ENCODE data around the gene UBXN11.
"Not testable (repeated sequence)": the region's sequence is repeated elsewhere in the genome, so short reads cannot be mapped to it uniquely, and the experiment has no call there.

The UBXN11 gene

DNA sequence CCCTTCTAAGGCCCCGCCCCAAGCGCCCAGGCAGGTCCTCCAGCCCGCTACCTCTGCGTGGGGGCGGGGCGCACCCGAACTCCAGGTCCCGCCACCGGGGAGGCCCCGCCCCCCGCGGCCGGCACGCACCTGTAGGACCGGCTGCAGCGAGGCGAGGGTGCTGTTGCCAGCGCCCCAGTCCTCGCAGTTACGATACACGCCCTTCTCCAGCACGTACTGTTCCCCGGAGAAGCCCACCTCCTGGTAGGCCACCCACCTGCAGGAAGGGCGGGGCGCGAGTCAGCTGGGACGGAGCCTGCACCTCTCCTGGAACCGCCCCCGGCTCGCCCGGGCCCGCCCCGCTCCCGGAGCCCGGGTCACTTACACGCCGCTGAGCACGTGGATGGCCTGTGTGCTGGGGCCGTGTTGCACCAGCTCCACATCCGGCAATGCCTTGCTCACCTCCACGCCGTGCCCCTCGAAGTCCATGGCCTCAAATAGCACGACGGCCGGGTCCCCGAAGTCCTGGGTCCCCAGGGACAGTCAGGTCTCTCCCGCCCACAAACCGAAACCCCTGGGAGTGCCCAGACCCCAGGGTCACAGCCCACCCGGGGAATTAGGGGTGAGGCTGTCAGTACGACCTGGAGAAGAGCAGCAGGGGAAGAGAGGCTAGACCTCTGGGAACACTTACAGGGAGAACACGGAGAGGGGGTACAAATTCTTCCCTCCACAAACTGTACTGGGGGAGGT is 30.2 kb upstream of the UBXN11 start:
- Histone ChIP-seq H3F3A (ENCODE audit: low read depth) (no peaks in the 10 kb centered on the region), H2AFZ (ENCODE audit: low read length) (no peak overlapping the region), H3K9ac (ENCODE audit: low read depth, low read length, poor library complexity, severe bottlenecking) (no peak overlapping the region), H3K79me2 (ENCODE audit: insufficient read depth, low read length) (no peaks in the 10 kb centered on the region), H3K4me2 (ENCODE audit: low read depth, low read length, poor library complexity, severe bottlenecking) (peak overlapping the region; percentile 62), H4K20me1 (ENCODE audit: insufficient read depth, low read length, poor library complexity, severe bottlenecking) (no peaks in the 10 kb centered on the region), H3K27me3 (ENCODE audit: insufficient read depth, low read length, poor library complexity, severe bottlenecking) (no peaks in the 10 kb centered on the region), H3K9me3 (ENCODE audit: insufficient read depth, low read depth, low read length) (no peaks in the 10 kb centered on the region), H3K9me2 (replicated peaks; ENCODE audit: low read depth, low read length) (no peaks in the 10 kb centered on the region), H3K4me3 (ENCODE audit: low read length, poor library complexity, severe bottlenecking) (peak overlapping the region; percentile 74), H3K4me1 (ENCODE audit: insufficient read depth, low read length, poor library complexity, severe bottlenecking) (peaks cover 19% of the 10 kb centered on the region), H3K36me3 (ENCODE audit: insufficient read depth, low read length) (no peaks in the 10 kb centered on the region)
- TF ChIP-seq EZH2phosphoT487 (IDR thresholded peaks at IDR 0.05; ENCODE audit: borderline replicate concordance) (no peak), CTCF (conservative IDR thresholded peaks at IDR 0.05; ENCODE audit: low read length) (no peak)

DNA sequence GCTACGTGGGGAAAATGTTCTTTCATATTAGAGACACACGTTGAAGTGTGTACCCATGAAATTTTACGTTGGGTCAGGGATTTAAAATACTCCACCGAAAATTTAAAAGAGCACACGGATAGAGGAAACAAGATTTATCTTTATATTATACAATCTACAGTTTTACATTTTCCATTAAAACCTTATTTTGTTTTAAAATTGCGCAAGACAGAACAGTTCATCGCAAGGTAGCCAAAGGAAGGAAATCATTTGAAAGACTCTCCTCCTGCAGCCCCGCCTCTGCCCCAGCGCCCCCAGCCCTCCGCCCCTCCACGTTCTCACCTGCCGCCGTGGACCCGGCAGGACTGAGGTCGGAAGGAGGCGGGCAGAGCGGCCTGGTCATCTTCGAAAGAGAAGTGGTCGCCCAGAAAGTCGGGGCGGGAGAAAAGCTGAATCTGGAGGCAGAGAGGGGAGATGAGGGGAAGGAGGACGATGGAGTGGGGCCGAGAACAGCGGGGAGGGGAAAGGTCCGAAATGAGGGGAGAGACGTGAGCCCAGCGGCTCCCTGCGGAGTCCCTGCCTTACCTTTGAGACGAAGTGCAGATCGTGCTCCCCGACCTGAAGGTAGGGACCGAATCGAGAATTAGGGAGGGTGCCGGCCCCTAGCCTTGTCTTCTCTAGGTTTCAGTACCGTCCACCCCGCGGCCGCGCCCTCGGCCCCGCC is 29.5 kb upstream of the UBXN11 start:
- peaks cover 19% of the 10 kb centered on the region for H3K4me1 ChIP-seq (ENCODE audit: insufficient read depth, low read length, poor library complexity, severe bottlenecking)
- H3F3A ChIP-seq (ENCODE audit: low read depth), result no peaks in the 10 kb centered on the region
- H3K9me2 ChIP-seq (replicated peaks; ENCODE audit: low read depth, low read length), result no peaks in the 10 kb centered on the region
- H4K20me1 ChIP-seq (ENCODE audit: insufficient read depth, low read length, poor library complexity, severe bottlenecking), result no peaks in the 10 kb centered on the region
- H2AFZ ChIP-seq (ENCODE audit: low read length), result peak overlapping the region; percentile 71
- peak overlapping the region; percentile 50 for H3K9ac ChIP-seq (ENCODE audit: low read depth, low read length, poor library complexity, severe bottlenecking)
- H3K4me3 ChIP-seq (ENCODE audit: low read length, poor library complexity, severe bottlenecking), result peak overlapping the region; percentile 74
- H3K4me2 ChIP-seq (ENCODE audit: low read depth, low read length, poor library complexity, severe bottlenecking), result peak overlapping the region; percentile 62
- H3K79me2 ChIP-seq (ENCODE audit: insufficient read depth, low read length), result no peaks in the 10 kb centered on the region
- no peaks in the 10 kb centered on the region for H3K36me3 ChIP-seq (ENCODE audit: insufficient read depth, low read length)
- H3K27me3 ChIP-seq (ENCODE audit: insufficient read depth, low read length, poor library complexity, severe bottlenecking), result no peaks in the 10 kb centered on the region
- H3K9me3 ChIP-seq (ENCODE audit: insufficient read depth, low read depth, low read length), result no peaks in the 10 kb centered on the region
- TF ChIP-seq EZH2phosphoT487 (IDR thresholded peaks at IDR 0.05; ENCODE audit: borderline replicate concordance) (no peak), CTCF (conservative IDR thresholded peaks at IDR 0.05; ENCODE audit: low read length) (no peak)

DNA sequence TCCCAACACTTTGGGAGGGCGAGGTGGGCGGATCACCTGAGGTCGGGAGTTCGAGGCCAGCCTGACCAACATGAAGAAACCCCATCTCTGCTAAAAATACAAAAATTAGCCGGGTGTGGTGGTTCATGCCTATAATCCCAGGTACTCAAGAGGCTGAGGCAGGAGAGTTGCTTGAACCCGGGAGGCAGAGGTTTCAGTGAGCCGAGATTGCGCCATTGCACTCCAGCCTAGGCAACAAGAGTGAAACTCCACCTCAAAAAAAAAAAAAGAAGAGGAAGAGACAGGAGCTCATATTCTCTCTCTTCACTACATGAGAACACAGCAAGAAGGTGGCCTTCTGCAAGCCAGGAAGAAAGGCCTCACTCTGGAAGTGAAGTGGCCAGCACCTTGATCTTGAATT is 26.9 kb upstream of the UBXN11 start:
- H4K20me1 ChIP-seq (ENCODE audit: insufficient read depth, low read length, poor library complexity, severe bottlenecking); H3K9me2 ChIP-seq (replicated peaks; ENCODE audit: low read depth, low read length); H3K4me2 ChIP-seq (ENCODE audit: low read depth, low read length, poor library complexity, severe bottlenecking); H3K9ac ChIP-seq (ENCODE audit: low read depth, low read length, poor library complexity, severe bottlenecking); H2AFZ ChIP-seq (ENCODE audit: low read length); H3K9me3 ChIP-seq (ENCODE audit: insufficient read depth, low read depth, low read length); H3K79me2 ChIP-seq (ENCODE audit: insufficient read depth, low read length); H3F3A ChIP-seq (ENCODE audit: low read depth); H3K36me3 ChIP-seq (ENCODE audit: insufficient read depth, low read length); H3K4me3 ChIP-seq (ENCODE audit: low read length, poor library complexity, severe bottlenecking); H3K27me3 ChIP-seq (ENCODE audit: insufficient read depth, low read length, poor library complexity, severe bottlenecking): not testable (repeated sequence)
- H3K4me1 ChIP-seq (ENCODE audit: insufficient read depth, low read length, poor library complexity, severe bottlenecking), result peaks cover 15% of the 10 kb centered on the region

Measured in Loucy (cell line).